ENCODE results near the gene CDCA4.

Gene CDCA4

DNA sequence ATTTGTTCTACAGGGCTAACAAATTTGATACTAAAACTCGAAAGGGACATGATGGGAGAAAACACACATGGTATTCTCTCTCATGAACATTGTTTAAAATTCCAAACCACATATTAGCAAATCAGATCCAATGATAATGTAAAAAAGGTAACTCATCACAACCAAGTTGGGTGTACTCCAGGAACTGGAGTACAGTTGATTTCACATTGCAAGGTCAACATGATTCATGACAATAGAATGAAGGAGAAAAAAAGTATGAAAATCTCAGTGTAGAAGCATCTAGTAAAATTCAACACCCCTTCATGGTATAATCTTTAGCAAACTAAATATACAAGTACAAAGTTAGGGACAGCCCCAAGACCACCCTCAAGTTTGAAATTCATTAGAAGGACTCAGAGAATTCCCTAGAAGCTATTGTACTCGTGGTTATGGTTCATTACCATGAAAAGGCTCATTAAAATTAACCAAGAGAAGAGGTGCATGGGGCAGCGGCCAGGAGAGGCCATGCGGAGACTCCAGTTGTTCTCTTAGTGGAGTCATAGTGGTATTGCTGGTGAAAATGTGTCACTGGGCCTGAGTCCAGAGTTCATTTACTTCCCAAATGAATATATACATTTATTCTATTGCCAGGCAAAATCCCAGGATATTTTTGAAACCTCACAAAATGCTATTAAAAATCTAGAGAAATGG lies 3.1 kb upstream of the CDCA4 start:
- no peak overlapping the region for H3K4me3 ChIP-seq (ENCODE audit: insufficient read depth, low read length, poor library complexity, severe bottlenecking)
- no peaks in the 10 kb centered on the region for H3K9me2 ChIP-seq (replicated peaks; ENCODE audit: insufficient read depth, low read length)
- no peak overlapping the region for H2AFZ ChIP-seq (ENCODE audit: low read depth, low read length, severe bottlenecking)
- H3K27ac ChIP-seq (ENCODE audit: low read depth, low read length) = no peak overlapping the region
- H3K9me3 ChIP-seq (ENCODE audit: insufficient read depth, low read length) = no peaks in the 10 kb centered on the region
- 0 out of 2 replicates have a peak, but pooled peaks cover 12% of the 10 kb centered on the region for H3F3A ChIP-seq (ENCODE audit: insufficient read depth)
- TF ChIP-seq EZH2phosphoT487 (conservative IDR thresholded peaks at IDR 0.05; ENCODE audit: low read length) = no peak
- TF ChIP-seq, protein P1, sequence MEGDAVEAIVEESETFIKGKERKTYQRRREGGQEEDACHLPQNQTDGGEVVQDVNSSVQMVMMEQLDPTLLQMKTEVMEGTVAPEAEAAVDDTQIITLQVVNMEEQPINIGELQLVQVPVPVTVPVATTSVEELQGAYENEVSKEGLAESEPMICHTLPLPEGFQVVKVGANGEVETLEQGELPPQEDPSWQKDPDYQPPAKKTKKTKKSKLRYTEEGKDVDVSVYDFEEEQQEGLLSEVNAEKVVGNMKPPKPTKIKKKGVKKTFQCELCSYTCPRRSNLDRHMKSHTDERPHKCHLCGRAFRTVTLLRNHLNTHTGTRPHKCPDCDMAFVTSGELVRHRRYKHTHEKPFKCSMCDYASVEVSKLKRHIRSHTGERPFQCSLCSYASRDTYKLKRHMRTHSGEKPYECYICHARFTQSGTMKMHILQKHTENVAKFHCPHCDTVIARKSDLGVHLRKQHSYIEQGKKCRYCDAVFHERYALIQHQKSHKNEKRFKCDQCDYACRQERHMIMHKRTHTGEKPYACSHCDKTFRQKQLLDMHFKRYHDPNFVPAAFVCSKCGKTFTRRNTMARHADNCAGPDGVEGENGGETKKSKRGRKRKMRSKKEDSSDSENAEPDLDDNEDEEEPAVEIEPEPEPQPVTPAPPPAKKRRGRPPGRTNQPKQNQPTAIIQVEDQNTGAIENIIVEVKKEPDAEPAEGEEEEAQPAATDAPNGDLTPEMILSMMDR (IDR thresholded peaks at IDR 0.05; ENCODE audit: insufficient read depth, low read length, poor library complexity, severe bottlenecking) = no peak
- peaks cover 6% of the 10 kb centered on the region; the same call in 1 of the 2 replicates for H4K20me1 ChIP-seq (ENCODE audit: low read depth, low read length)
- H3K36me3 ChIP-seq (ENCODE audit: low read length) = peaks cover 7% of the 10 kb centered on the region; the same call in 1 of the 2 replicates
- H3K27me3 ChIP-seq (ENCODE audit: low read length) = no peaks in the 10 kb centered on the region
- no peak overlapping the region for H3K9ac ChIP-seq (ENCODE audit: low read length)
- no peak overlapping the region for H3K4me2 ChIP-seq (ENCODE audit: low read depth, low read length, poor library complexity, severe bottlenecking)
- H3K79me2 ChIP-seq (ENCODE audit: insufficient read depth, low read length) = peaks cover 24% of the 10 kb centered on the region

DNA sequence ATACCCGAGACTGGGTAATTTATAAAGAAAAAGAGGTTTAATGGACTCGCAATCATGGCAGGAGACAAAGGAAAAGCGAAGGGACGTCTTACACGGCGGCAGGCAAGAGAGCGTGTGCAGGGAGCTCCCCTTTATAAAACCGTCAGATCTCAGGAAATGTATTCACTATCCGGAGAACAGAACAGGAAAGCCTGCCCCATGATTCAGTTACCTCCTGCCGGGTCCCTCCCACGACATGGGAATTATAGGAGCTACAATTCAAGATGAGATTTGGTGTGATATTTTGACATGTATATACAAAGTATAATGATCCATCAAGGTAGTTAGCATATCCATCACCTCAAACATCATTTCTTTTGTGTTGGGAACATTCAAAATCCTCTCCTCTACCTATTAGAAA lies 2.3 kb upstream of the CDCA4 start:
- Histone ChIP-seq H4K20me1 (ENCODE audit: low read depth, low read length) (peaks cover 8% of the 10 kb centered on the region; the same call in 1 of the 2 replicates), H3K27ac (ENCODE audit: low read depth, low read length) (no peak overlapping the region), H3F3A (ENCODE audit: insufficient read depth) (0 out of 2 replicates have a peak, but pooled peaks cover 12% of the 10 kb centered on the region), H3K27me3 (ENCODE audit: low read length) (no peaks in the 10 kb centered on the region), H3K4me3 (ENCODE audit: insufficient read depth, low read length, poor library complexity, severe bottlenecking) (no peak overlapping the region), H3K4me2 (ENCODE audit: low read depth, low read length, poor library complexity, severe bottlenecking) (no peak overlapping the region), H3K9me2 (replicated peaks; ENCODE audit: insufficient read depth, low read length) (no peaks in the 10 kb centered on the region), H3K36me3 (ENCODE audit: low read length) (peaks cover 7% of the 10 kb centered on the region; the same call in 1 of the 2 replicates), H2AFZ (ENCODE audit: low read depth, low read length, severe bottlenecking) (no peak overlapping the region), H3K9ac (ENCODE audit: low read length) (no peak overlapping the region), H3K79me2 (ENCODE audit: insufficient read depth, low read length) (peaks cover 32% of the 10 kb centered on the region), H3K9me3 (ENCODE audit: insufficient read depth, low read length) (no peaks in the 10 kb centered on the region)
- TF ChIP-seq, protein P1 (IDR thresholded peaks at IDR 0.05; ENCODE audit: insufficient read depth, low read length, poor library complexity, severe bottlenecking) = no peak

DNA sequence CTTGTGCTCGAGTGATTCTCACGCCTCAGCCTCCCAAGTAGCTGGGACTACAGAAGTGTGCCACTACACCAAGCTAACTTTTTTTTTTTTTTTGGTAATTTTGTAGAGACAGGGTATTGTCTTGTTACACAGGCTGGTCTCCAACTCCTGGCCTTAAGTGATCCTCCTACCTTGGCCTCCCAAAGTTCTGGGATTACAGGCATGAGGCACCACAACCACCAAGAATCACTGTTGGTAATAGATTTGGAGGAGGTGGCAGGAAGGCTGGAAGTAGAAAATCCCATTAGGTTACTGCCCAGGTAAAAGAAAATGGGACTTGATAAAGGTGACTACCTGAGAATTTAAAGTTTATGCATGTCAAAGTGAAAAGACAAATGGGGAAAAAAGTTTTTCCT lies 1.4 kb upstream of the CDCA4 start:
- H3K27ac ChIP-seq (ENCODE audit: low read depth, low read length) = no peak overlapping the region

More for the DNA sequence above, 1.4 kb upstream of the CDCA4 start:
- Histone ChIP-seq H3K9ac (ENCODE audit: low read length) (peak overlapping the region; percentile 83), H3F3A (ENCODE audit: insufficient read depth) (0 out of 2 replicates have a peak, but pooled peaks cover 12% of the 10 kb centered on the region), H3K36me3 (ENCODE audit: low read length) (peaks cover 7% of the 10 kb centered on the region; the same call in 1 of the 2 replicates), H2AFZ (ENCODE audit: low read depth, low read length, severe bottlenecking) (no peak overlapping the region), H3K4me3 (ENCODE audit: insufficient read depth, low read length, poor library complexity, severe bottlenecking) (peak overlapping the region; percentile 73), H3K9me3 (ENCODE audit: insufficient read depth, low read length) (no peaks in the 10 kb centered on the region), H3K79me2 (ENCODE audit: insufficient read depth, low read length) (peaks cover 41% of the 10 kb centered on the region), H3K9me2 (replicated peaks; ENCODE audit: insufficient read depth, low read length) (no peaks in the 10 kb centered on the region), H3K27me3 (ENCODE audit: low read length) (no peaks in the 10 kb centered on the region), H4K20me1 (ENCODE audit: low read depth, low read length) (peaks cover 13% of the 10 kb centered on the region; the same call in 1 of the 2 replicates), H3K4me2 (ENCODE audit: low read depth, low read length, poor library complexity, severe bottlenecking) (peak overlapping the region; percentile 71)
- TF ChIP-seq EZH2phosphoT487 (conservative IDR thresholded peaks at IDR 0.05; ENCODE audit: low read length) = no peak
- TF ChIP-seq, protein P1 (IDR thresholded peaks at IDR 0.05; ENCODE audit: insufficient read depth, low read length, poor library complexity, severe bottlenecking) = no peak
